GM18873 (cell line): Measurements from ENCODE around the gene B3GNT5.

ENCODE experiments used
- ATAC-seq: cut with Tn5 transposase; IDR thresholded peaks from one replicate; pipeline ENCODE4 v1.9.1; 2021; ENCODE audit warnings: mild to moderate bottlenecking, moderate library complexity, moderate number of reproducible peaks; ENCODE audit not compliant: unreplicated experiment, low FRiP score

B3GNT5 gene

DNA sequence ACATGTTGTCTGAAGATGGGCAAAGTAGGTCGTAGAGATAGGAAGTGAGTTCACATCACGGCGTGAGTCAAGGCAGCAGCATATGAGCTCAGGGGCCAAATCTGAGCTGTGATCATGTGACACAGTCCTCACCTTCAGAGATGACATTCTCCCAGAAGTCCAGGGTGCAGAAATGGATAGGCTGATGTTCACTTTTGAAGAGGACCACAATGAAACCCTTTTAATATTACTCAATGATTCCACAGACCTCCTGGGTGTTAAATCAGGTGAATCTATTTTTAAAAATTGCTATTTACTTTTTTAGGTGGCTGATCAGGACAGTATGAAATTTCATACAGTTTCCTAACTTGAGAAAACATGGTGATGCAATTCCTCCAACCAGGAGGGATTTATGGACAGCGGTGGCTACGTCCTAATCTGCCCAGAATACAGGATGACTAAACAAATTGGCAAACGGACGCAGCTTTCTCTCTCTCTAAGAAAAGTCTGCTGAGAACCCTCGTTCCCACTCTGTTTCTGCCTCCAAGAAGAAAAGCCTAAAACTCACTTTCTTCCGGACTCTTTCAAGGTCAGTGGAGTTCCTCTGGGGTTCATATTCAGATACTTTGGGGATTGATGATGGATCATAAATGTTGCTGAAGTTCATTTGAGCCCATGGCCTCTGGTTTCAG is 34.4 kb downstream of the B3GNT5 start:
- no peak for ATAC-seq

DNA sequence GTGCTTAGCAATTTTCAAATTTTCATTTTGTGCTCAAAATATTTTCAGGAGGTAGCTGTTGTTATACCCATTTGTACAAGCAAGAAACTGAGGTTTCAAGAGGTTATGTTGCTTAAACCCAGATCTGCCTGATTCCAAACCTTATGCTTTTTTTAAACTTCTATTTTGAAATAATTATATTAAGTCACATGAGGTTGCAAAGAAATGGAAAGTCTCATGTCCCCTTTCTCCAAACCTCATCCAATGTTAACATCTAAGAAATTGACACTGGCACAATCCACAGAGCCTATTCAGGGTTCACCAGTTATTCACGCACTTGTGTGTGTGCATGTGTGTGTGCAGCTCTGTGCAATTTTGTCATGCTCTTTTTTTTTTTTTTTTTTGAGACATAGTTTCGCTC is 35.1 kb downstream of the B3GNT5 start:
- no peak for ATAC-seq

DNA sequence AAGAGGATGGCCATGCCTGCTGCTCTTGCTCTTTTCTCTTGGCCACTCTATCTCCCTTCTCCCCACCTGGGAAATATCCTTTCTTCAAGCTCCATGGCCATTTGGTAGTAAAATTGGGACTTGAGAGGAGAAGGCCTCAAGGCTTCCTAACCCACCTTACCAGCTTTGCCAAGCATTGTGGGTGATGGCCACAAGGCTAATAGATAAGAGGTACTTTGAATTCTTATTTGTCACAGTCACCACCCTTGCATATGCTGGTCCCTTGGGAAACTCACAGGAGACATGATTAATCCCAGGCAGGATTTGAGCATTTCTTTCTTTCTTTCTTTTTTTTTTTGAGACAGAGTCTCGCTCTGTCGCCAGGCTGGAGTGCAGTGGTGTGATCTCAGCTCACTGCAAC is 37.2 kb downstream of the B3GNT5 start:
- no peak for ATAC-seq

DNA sequence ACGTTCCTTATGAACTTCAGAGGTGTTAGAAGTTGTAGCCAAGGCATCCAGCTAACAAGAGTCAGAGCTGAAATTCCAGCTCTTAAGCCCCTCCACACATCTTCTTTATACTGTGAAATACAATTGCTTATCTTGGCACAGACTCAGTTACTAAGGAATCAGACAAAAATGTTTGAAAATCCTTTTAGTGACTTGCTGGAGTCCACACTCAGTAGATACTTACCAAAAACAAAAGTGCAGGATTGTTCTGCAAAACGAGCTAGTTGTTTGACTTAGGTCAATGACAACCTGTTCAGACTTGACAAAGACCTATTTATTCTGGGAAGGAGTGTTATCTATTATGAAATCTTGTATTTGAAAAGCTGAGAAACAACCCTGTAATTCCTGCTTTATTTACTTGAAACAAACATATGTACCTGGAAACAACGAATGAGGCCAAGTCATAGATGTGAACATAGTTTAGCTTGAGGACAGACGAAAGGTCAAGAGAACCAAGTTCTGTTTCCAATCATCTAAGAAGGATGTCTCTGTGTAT is 38.5 kb downstream of the B3GNT5 start:
- ATAC-seq = no peak

DNA sequence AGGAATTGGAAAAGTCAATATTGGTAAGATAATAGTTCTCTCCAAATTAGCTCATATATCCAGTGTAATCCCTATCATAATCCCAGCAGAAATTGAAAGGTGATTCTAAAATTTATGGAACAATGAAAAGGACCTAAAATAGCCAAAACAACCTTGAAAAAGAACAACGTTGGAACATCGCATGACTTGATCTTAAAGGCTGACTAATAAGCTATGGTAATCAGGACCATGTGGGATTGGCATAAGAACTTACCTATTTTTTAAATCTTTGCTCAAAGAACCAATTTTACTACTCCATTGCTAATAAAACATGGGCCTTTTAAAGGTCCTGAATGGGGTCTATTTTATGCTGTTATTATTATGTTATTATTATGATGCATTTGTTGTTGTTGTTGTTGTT is 40.9 kb downstream of the B3GNT5 start:
- no peak for ATAC-seq

DNA sequence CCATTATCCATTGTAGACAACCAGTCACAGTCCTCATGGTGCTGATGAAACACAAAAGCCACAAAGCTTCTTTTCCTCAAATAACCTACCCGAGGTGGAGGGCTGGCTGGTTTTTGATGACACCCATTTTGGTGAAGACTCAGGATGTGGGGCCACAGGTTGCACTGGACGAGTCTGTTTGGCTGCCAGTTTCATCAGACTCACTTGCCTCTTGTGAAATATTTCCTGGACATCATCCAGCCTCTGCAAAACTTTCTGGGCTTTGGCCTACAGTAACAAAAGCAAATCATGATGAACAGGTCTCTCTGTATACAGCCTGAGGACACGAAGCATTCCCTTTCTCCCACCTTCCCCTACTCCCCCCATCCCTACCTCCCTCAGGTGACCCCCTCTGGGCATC is 42.2 kb downstream of the B3GNT5 start:
- ATAC-seq = no peak

DNA sequence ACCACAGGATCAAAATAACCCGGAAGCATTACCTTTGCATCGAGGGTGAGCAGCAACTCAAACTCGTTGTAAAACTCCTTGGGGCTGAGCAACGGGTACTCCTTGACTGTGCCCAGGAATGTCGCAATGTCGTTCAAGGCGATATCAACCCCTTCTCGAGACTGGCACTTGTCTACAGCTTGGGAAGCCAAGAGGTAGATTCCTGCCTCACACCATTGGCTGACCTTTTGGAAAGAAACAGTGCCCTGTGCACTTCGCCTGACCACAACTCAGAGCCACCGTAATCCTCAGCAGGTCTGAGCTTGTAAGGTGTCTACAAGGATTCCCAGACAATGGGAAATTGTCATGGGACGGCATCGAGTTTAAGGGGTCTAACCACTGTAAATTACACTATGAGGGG is 43.9 kb downstream of the B3GNT5 start:
- ATAC-seq = no peak

DNA sequence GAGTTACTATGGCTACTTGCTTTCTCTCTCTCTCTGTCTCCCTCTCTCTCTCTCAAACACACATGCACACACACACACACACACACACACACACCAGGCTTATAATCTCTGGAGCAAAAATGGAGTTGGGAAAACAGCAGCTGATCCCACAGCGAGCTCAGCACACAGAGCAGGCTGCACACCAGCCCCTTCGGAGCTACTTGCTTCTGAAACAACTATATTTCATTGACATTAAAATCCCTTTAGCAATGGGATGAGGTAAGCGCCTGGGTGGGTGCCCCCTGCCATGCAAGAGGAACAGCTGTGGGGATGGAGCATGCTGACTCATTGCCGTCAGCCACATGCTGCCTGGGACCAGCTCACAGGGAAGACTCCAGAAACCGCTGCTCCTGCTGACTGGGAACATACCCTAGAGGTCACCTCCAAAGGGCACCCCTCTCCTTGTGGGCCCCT is 45.7 kb downstream of the B3GNT5 start:
- no peak for ATAC-seq

DNA sequence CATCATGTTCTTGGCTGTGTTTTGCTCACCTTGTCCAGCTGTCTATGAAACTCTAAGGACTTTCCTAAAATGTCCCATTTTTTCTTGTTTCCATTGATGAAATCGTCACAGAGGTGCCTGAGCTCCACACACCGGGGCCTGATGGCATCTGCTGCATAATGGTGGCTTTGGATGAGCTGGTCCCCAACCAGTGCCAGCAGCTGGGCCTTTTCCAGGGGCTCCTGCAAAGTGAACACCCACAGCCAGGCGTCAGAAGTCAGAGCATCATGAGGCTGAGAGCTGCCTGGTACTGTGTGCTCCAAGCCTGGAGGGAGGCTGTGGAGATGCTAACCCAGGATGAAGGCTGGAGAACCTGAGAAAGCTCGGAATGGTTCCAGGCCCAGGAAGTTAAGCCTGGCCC is 46.9 kb downstream of the B3GNT5 start:
- ATAC-seq = no peak

DNA sequence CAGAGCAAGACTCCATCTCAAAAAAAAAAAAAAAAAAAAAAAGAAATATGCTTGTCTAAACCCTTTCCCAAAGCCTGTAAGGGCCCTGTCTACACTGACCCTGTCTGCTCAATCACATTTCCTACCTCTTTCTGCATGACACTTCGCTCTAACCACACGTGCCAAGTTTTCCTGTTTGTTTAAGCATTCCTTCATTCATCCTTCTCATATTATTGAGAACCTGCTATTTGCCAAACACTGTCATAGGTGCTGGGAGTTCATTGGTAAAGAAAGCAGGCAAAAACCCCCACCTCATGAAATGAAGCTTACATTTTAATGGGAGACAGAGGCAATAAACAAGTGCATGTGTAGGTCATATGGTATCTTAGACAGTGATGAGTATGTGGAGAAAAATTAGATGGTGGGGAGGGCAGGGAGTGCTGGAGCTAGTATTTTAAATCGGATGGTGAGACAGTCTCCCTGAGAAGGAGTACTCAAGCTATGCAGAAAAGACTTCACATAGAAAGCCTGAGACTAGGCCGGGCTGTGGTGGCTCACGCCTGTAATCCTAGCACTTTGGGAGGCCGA is 48.0 kb downstream of the B3GNT5 start:
- ATAC-seq = no peak

DNA sequence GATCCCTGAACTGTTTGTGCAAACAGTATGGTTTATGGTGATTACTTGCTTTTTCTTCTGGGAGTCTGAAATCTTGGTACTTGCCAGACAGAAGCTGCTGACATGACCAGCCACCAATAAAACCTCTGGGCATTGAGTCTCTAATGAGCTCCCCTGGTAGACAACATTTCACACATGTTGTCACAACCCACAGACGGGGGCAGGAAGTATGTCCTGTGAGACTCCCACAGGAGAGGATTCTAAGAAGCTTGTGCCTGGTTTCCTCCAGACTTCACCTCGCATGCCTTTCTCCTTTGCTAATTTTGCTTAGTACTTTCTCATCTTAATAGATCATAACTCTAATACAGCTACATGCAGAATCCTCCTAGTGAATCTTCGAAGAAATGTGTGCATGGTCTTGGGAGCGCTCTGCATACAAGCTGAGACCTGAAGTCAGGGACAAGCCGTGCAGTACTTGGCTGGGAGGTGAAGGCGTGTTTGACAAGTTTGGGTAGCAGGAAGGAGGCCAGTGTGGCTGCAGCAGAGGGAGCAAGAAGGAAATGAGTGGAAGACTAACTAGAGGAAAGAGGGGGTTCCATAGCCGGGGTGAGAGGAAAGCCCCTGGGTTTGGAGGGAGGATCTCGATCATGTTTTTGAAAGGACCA is 49.0 kb downstream of the B3GNT5 start:
- no peak for ATAC-seq

DNA sequence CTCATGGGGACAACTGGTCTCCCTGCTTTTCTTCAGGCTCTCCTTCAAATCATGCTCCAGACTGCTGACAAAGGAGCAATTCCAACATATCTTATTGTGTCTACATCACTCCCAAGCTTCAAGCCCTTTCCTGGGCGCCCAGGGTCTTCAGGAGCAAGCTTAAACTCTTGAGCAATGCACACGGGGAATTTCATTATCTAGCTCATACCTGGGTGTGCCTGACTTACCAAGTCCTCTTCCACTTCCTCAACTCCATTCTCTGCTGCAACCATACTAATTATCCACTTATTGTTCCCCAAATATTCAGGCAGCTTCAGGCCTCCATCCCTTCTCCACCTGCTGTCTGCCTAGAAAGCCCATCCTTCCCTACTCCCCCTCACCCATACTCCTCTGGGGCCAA is 50.6 kb downstream of the B3GNT5 start:
- ATAC-seq = no peak

DNA sequence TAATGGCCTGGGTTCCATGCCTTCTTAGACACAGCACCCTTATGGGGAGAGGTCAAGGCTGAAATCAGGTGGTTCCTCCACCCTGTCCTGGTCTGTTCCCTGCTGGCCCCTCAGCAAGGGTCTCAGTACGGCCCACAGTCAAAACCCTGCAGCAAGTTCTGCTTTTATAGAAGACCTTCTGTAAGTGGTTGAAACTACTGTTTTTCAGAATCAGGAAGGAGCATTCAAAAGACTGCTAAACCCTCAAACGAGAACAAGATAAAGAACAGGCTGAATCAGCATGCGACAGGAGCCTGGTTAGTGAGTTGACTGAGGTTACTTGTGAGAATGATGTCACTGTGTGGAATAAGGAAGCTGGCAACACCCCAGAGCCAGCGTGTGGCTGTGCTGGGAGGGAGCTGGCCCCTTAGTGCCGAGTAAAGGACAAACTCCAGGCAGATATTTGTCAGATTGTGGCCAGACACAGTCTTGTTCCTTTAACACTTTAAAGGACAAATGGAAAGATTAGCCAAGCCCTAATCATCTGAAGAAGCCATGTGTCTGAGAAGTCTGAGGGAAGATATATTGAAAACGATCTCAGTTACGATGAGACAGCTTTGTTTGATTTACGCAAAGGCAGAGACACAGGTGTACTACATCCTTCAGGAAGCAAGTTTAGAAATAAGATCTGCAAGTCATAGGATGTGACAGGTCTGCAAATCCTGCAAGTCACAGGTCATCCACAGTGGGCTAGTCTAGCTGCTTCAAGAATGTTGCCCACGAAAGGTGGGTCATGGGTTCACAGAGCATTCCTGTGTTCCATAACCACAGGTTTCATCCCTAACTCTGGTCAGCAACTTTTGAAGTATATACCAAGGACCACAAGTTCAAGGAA is 54.0 kb downstream of the B3GNT5 start:
- peak; percentile 77 for ATAC-seq

DNA sequence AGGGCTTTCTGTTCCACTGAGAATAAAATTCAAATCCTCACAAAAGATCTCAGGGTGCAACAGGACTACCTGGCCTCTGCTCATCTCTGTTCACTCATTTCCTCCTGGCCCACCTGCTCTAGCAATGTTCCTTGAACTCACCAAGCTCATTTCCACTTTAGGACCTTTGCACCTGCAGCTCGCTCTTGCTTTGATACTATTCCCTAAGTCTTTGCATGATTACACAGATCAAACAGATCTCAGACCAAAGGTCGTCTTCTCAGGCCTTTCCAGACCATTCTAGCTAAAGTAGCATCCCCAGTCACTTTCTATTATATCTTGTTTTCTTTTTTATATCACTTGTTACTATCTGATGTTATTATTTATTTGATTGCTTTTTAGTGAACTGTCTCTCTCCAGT is 54.7 kb downstream of the B3GNT5 start:
- ATAC-seq = no peak

DNA sequence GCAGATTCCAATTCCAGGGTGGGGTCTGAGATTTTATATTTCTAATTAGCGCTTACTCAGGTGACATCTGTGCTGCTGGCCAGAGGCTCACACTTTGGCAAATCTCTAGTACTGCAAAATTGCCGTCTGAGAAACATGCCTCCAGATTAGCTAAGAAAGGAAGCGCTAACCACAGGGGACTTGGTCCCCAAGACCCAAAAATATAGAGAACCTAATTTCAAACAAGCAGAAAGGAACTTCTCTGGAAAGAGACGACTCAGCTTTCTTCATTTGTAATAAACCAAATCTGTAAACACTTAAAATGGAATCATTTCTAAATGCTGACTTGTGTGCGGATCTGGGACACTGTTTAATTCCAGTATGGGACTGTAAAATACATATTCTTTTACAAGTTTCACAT is 55.7 kb downstream of the B3GNT5 start:
- ATAC-seq = no peak

DNA sequence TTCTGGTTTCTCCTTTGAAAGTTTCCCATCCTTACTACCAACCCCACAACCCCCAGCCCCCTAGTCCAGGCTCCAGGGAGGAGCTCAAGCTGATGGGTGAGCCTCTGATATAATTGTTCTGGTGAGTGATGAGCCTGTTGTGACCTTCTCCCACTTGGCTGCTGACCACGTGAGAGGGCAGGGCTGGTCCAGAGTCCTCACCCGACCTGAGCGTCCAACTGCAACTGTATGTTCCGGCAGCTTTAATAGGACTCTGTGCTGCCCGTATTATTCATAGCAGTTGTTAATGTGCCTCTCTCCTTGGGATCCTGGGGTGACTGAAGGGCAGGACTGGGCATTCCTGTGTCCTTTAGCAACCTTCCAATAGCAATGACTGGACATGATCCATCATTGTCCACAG is 56.2 kb downstream of the B3GNT5 start:
- ATAC-seq = no peak

DNA sequence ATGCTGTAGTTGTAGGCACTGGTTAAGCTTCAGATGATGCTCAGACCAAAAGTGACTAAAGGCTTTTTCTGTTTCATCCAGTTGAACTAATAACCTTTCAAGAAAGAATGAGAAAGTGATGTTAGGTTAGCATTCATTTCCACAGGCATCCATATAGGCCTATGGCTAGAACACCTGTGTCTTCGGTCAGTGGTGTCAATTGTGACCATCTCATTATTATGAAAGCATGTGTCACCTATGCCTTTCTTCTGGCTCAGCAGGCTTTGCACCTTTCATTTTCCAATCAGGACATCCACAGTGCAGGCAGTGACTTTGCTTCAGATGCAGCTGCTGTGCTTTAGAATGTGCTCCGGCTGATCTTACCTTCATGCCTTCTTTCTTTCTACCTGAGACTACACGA is 57.9 kb downstream of the B3GNT5 start:
- no peak for ATAC-seq

DNA sequence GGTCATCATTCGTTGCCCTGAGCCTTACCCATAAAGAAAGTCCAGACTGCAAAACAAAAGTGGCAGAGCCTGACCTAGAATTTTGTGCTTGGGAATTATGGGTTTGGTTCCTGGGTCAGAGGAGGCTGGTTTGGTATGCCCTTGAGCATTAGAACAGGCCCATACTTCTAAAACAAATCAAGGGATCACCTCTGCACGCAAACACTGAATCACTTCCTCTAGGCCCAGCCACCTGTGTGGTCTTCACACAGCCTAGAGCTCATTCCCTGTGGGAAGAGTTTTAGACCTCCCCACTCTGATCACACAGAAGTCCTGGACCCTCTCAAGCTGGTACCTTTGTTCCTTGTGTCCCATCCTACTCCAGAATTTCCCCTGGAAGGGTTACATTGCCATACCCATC is 59.4 kb downstream of the B3GNT5 start:
- no peak for ATAC-seq

DNA sequence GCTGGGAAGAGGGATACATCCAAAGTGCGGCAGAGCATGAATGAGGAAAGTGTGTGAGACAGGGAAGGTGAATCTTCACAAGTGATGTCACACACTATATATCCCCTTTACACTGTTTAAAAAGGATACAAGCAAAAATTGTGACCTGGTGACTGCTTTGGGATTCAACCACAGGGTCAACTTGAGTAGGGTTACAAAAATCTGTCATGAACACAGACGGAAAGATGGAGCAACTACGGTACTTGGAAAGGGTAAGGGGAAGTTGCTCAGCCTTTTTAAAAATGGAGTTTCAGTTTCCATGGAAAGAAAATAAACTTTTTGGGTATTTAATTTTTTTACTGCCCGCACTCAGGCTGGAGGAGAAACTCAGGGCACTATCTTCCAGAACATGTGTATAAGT is 60.3 kb downstream of the B3GNT5 start:
- ATAC-seq = no peak

DNA sequence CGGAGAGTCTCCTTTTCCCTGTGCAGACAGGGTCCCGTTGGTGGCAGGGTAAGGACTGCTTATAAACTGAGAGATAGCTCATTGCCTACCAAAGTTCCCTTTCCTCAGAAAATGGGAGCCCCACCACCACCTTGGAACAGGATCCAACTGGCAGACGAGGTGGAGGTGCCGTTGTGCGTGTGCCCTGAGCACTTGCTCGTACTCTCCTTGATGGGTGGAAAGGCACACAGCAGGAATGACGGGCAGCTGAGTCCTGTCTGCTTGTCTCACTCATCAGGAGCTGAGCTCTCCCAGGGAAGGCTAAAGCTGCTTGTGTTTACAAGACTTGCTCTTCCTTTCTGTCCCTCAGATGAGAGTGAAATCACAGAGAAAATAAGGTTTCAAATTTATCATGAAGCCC is 60.7 kb downstream of the B3GNT5 start:
- no peak for ATAC-seq

DNA sequence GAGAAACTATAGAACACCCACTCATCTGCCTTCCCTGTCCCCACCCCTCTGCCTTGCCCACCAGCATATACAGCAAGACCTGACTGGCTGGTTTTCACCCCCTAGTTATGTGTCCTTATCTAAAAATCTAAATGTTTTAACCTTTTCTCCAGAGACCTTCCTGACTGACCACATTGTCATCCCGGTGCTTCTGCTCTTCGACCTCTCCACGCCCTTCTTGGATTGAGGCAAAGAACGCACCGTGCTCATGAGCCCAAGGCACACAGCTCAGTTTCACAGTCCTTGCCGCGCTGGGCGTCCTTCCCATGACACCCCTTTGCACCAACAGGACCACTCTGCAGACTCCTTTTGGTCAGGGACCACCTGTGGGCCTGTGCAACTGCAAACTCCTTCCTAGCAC is 62.7 kb downstream of the B3GNT5 start:
- ATAC-seq = no peak
